Testis (tissue), 2 donors: Measurements from ENCODE around the gene ARL8A.

Experiments used
- CTCF ChIP-seq, 3 experiments: fragments of 450-650 bp in 2 of 3; fragments of 200-600 bp in 1 of 3; sonication (generic) in 1 of 3; IDR thresholded peaks; one replicate each; pipeline ENCODE4 v1.5.1; 2016 to 2019; ENCODE audit warnings: antibody characterized with exemption in 3 of 3, mild to moderate bottlenecking in 2 of 3, moderate library complexity in 1 of 3
- POLR2A ChIP-seq: fragments of 450-650 bp; IDR thresholded peaks from one replicate; pipeline ENCODE4 v1.6.1; 2017; ENCODE audit warnings: antibody characterized with exemption, mild to moderate bottlenecking, moderate library complexity

DNA sequence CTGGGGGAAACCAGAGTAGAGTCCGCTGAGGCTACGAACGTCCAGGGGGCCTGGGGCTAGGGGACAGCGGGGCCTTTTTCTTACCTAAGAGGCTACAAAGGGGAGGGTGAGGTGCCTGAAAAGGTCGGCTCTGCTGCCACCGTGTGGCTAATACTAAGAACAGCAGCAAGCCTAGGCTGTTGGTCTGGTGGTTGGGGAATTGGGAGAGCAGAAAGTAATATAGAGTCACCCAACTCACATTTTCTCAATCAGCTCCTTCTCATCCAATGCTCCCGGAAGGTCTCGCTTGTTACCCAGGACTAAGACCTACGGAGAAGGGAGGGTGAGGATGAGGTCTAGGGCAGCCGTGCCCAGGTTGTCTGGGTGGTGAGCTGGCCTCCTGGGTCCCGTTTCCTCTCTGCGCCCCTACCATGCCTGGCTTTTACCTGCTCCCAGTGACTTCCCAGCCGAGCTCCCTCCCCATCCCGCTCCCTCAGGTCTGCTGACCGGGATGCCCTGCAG is 9.3 kb downstream of the ARL8A start:
- TF ChIP-seq CTCF (IDR thresholded peaks at IDR 0.05) (peak; percentile 63 to 92 (median 91)), POLR2A (no peak)
